ENCODE results near the gene UBE2C.
A peak's percentile ranks its signal among the peaks of the same experiment; 100 is the strongest.

Gene UBE2C

DNA sequence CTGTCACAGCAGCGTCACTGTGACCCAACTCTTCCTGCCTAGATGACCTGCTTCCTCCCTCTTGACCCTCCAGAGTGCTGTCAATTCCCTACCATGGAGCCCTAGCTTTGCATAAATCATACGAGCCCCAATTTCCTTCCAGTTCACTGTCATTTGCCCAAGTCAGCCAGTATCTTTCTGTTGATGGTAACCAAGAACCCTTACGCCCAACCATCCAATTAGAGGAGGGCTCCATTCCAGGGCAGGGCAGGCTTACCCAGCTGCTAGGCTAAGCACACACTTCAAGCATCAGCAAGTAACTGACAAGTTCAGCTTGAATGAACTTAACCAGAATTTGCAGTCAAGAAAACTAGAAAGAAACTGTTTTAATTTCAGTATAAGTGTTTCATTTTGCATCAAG is 46.5 kb upstream of the UBE2C start:
- no peaks in the 10 kb centered on the region for H3K9me3 ChIP-seq (ENCODE audit: control insufficient read depth, insufficient read depth, low read length)
- peaks cover 11% of the 10 kb centered on the region for H3K27me3 ChIP-seq (ENCODE audit: control insufficient read depth, low read length)
- H3K36me3 ChIP-seq (ENCODE audit: control insufficient read depth, low read length) = no peaks in the 10 kb centered on the region
- no peaks in the 10 kb centered on the region for H4K20me1 ChIP-seq (ENCODE audit: control insufficient read depth, insufficient read depth, low read depth, low read length)
- H3K9me2 ChIP-seq (replicated peaks; ENCODE audit: control insufficient read depth, low read length) = no peaks in the 10 kb centered on the region
- no peaks in the 10 kb centered on the region for H3F3A ChIP-seq (ENCODE audit: control insufficient read depth, insufficient read depth)
- H3K79me2 ChIP-seq (ENCODE audit: control insufficient read depth, low read length) = no peaks in the 10 kb centered on the region
- H3K4me2 ChIP-seq (ENCODE audit: low read length) = no peak overlapping the region
- H3K27ac ChIP-seq (ENCODE audit: low read depth, low read length) = no peak overlapping the region
- TF ChIP-seq, protein P1, sequence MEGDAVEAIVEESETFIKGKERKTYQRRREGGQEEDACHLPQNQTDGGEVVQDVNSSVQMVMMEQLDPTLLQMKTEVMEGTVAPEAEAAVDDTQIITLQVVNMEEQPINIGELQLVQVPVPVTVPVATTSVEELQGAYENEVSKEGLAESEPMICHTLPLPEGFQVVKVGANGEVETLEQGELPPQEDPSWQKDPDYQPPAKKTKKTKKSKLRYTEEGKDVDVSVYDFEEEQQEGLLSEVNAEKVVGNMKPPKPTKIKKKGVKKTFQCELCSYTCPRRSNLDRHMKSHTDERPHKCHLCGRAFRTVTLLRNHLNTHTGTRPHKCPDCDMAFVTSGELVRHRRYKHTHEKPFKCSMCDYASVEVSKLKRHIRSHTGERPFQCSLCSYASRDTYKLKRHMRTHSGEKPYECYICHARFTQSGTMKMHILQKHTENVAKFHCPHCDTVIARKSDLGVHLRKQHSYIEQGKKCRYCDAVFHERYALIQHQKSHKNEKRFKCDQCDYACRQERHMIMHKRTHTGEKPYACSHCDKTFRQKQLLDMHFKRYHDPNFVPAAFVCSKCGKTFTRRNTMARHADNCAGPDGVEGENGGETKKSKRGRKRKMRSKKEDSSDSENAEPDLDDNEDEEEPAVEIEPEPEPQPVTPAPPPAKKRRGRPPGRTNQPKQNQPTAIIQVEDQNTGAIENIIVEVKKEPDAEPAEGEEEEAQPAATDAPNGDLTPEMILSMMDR (IDR thresholded peaks at IDR 0.05; ENCODE audit: low read depth, low read length, poor library complexity, severe bottlenecking) = no peak
- no peak for TF ChIP-seq EZH2phosphoT487 (IDR thresholded peaks at IDR 0.05; ENCODE audit: borderline replicate concordance, low read length)
- no peaks in the 10 kb centered on the region for H3K4me1 ChIP-seq (ENCODE audit: control insufficient read depth, low read length)
- H3K4me3 ChIP-seq (ENCODE audit: low read length) = no peak overlapping the region

DNA sequence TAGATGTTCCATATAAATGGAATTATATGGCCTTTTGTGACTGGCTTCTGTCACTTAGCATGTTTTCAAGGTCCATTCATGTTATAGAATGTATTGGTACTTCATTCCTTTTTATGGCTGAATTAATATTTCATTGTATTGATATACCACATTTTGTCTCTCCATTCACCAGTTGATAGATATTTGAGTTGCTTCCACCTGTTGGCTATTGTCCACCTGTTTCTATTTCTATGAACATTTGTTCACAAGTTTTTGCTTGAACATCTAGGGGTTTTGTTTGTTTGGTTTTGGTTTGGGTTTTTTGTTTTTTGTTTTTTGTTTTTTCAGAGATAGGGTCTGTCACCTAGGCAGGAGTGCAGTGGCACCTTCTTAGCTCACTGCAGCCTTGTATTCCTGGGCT is 44.0 kb upstream of the UBE2C start:
- no peaks in the 10 kb centered on the region for H3K4me1 ChIP-seq (ENCODE audit: control insufficient read depth, low read length)
- H3K27ac ChIP-seq (ENCODE audit: low read depth, low read length) = no peak overlapping the region
- H4K20me1 ChIP-seq (ENCODE audit: control insufficient read depth, insufficient read depth, low read depth, low read length) = no peaks in the 10 kb centered on the region
- H3K4me2 ChIP-seq (ENCODE audit: low read length) = no peak overlapping the region
- TF ChIP-seq EZH2phosphoT487 (IDR thresholded peaks at IDR 0.05; ENCODE audit: borderline replicate concordance, low read length) = no peak
- TF ChIP-seq, protein P1 (IDR thresholded peaks at IDR 0.05; ENCODE audit: low read depth, low read length, poor library complexity, severe bottlenecking) = no peak
- no peak overlapping the region for H3K4me3 ChIP-seq (ENCODE audit: low read length)
- no peaks in the 10 kb centered on the region for H3K9me3 ChIP-seq (ENCODE audit: control insufficient read depth, insufficient read depth, low read length)
- no peaks in the 10 kb centered on the region for H3F3A ChIP-seq (ENCODE audit: control insufficient read depth, insufficient read depth)
- H3K9me2 ChIP-seq (replicated peaks; ENCODE audit: control insufficient read depth, low read length) = no peaks in the 10 kb centered on the region
- H3K36me3 ChIP-seq (ENCODE audit: control insufficient read depth, low read length) = no peaks in the 10 kb centered on the region
- no peaks in the 10 kb centered on the region for H3K79me2 ChIP-seq (ENCODE audit: control insufficient read depth, low read length)
- H3K27me3 ChIP-seq (ENCODE audit: control insufficient read depth, low read length) = peaks cover 11% of the 10 kb centered on the region

DNA sequence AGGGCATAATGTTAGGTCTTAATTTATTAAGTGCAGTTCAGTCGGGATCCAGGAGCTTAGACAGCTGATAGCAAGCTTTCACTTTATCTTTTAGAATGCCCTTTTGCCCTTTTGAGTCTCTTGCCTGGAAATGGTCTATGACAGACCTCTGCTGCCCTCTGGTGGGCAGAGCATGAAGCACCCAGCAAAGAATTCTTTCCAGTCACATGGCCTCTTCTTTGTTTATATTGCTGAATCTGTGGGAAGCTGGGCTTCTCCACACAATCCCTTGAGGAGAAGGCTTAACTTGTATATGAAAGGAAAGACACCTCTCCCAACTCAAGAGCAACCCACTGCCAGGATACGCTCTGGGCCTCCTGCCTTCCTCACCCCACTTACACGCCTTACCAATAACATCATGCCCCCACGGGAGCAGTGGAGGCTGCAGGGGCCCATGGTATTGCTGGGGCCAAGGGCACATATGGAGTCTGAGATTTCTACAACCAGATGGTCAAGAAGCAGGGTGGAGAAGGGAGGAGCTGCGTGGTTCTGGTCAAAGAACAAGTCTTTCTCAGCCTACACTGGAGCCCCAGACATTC is 41.2 kb upstream of the UBE2C start:
- H3K4me1 ChIP-seq (ENCODE audit: control insufficient read depth, low read length) = no peaks in the 10 kb centered on the region
- no peak overlapping the region for H3K4me3 ChIP-seq (ENCODE audit: low read length)
- no peaks in the 10 kb centered on the region for H3K9me3 ChIP-seq (ENCODE audit: control insufficient read depth, insufficient read depth, low read length)
- no peak overlapping the region for H3K27ac ChIP-seq (ENCODE audit: low read depth, low read length)
- H3K36me3 ChIP-seq (ENCODE audit: control insufficient read depth, low read length) = no peaks in the 10 kb centered on the region
- TF ChIP-seq EZH2phosphoT487 (IDR thresholded peaks at IDR 0.05; ENCODE audit: borderline replicate concordance, low read length) = no peak
- TF ChIP-seq, protein P1 (IDR thresholded peaks at IDR 0.05; ENCODE audit: low read depth, low read length, poor library complexity, severe bottlenecking) = peak; percentile 97
- peaks cover 23% of the 10 kb centered on the region for H3K27me3 ChIP-seq (ENCODE audit: control insufficient read depth, low read length)
- no peaks in the 10 kb centered on the region for H4K20me1 ChIP-seq (ENCODE audit: control insufficient read depth, insufficient read depth, low read depth, low read length)
- H3F3A ChIP-seq (ENCODE audit: control insufficient read depth, insufficient read depth) = no peaks in the 10 kb centered on the region
- no peaks in the 10 kb centered on the region for H3K79me2 ChIP-seq (ENCODE audit: control insufficient read depth, low read length)
- no peaks in the 10 kb centered on the region for H3K9me2 ChIP-seq (replicated peaks; ENCODE audit: control insufficient read depth, low read length)
- no peak overlapping the region for H3K4me2 ChIP-seq (ENCODE audit: low read length)

All from DOHH2 (cell line).